PC-3 (cell line): ENCODE measurements around the gene NOC3L.

Experiments
- EZH2 ChIP-seq: fragments of 300-600 bp; sonication (generic); IDR thresholded peaks from one replicate; pipeline ENCODE4 v1.6.1; 2017; ENCODE audit warnings: antibody characterized with exemption, mild to moderate bottlenecking, low read length; ENCODE audit not compliant: unreplicated experiment
- TF ChIP-seq, protein P1 (sequence below): fragments of 300-600 bp; sonication (generic); conservative IDR thresholded peaks from 2 replicates; pipeline ENCODE4 v1.5.1; 2017; ENCODE audit warnings: antibody characterized with exemption, low read depth, mild to moderate bottlenecking, low read length

GRCh38 chr10:94288361-94289101, 74.2 kb downstream of the NOC3L start:
- TF ChIP-seq, protein P1, sequence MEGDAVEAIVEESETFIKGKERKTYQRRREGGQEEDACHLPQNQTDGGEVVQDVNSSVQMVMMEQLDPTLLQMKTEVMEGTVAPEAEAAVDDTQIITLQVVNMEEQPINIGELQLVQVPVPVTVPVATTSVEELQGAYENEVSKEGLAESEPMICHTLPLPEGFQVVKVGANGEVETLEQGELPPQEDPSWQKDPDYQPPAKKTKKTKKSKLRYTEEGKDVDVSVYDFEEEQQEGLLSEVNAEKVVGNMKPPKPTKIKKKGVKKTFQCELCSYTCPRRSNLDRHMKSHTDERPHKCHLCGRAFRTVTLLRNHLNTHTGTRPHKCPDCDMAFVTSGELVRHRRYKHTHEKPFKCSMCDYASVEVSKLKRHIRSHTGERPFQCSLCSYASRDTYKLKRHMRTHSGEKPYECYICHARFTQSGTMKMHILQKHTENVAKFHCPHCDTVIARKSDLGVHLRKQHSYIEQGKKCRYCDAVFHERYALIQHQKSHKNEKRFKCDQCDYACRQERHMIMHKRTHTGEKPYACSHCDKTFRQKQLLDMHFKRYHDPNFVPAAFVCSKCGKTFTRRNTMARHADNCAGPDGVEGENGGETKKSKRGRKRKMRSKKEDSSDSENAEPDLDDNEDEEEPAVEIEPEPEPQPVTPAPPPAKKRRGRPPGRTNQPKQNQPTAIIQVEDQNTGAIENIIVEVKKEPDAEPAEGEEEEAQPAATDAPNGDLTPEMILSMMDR, result no peak
- no peak for TF ChIP-seq EZH2
